HTERT RPE-1 (cell line): Measurements from ENCODE around the gene UNKL.
"Not testable (repeated sequence)": the region's sequence is repeated elsewhere in the genome, so short reads cannot be mapped to it uniquely, and the experiment has no call there.

ENCODE experiments used
- in situ Hi-C: fragments of 300-500 bp; cut with MboI; formaldehyde crosslinking; loops from 4 replicates; pipeline ENCODE4 v1.14.3; 2020; ENCODE audit warnings: low sequenced_read_pairs

Gene UNKL

DNA sequence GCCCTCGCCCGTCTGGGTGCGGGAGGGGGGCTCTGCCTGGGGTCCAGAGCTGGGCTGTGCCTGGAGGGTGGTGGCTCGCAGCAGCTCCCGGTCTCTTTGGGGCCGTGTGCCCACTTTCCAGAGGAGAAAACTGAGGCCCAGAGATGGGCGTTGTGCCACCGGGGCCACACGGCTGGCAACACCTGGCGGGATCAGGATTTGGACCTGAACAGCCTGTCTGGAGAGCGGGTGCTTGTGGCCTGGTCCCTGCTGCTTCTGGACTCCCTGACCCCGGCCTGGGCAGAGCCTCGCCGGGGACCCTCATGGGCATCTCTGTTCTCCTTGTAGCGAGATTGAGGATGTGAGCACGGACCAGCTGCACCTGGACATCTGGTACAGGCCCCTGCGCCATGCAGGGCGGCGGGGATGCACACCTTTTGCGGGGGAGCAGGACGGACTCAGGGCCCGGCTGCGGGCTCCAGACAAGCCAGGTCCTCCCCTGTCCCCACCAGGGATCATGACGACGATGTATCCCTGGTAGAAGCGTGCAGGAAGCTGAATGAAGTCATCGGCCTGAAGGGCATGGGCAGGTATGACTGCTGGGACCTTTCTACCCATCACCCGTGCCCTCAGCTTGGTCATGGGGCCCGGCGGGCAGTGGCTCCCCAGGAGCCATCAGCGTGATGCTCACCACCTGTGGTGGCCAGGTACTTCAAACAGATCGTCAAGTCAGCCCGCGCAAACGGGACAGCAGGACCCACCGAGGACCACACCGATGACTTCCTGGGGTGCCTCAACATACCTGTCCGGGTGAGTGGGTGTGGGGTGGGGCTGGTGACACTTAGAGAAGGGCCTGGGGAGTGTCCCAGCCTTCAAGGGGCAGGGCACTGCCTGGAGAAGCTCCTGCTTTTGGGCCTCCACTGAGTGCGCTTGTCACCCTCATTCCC lies 72.7 kb downstream of the UNKL start:
- in situ Hi-C loops, result no loop called here

DNA sequence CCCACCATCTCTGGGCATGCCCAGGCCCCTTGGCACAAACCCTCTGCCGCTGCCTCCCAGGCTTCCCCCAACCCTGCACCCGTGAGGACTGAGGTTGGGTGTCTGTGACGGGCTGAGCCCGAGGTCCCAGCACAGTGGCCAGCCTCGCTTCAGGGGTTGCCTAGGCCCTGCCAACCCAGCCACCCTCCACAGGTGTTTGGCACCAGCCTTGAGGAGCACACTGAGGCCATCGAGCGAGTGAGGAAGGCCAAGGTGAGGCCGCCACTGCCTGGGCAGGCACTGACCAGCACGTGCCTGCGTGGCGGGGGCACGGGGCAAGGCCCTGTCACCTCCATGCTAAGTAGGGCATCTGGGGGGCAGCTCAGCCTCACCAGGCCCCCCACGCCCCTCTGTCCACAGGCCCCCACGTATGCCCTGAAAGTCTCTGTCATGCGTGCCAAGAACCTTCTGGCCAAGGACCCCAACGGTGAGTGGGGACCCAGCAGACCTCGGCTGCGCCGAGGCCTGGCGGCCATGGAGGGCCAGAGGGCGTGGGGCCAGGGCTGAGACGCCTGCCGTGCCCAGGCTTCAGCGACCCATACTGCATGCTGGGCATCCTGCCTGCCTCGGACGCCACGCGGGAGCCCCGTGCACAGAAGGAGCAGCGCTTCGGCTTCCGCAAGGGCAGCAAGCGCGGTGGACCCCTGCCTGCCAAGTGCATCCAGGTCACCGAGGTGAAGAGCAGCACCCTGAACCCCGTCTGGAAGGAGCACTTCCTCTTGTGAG lies 73.6 kb downstream of the UNKL start:
- in situ Hi-C loops, result no loop called here

DNA sequence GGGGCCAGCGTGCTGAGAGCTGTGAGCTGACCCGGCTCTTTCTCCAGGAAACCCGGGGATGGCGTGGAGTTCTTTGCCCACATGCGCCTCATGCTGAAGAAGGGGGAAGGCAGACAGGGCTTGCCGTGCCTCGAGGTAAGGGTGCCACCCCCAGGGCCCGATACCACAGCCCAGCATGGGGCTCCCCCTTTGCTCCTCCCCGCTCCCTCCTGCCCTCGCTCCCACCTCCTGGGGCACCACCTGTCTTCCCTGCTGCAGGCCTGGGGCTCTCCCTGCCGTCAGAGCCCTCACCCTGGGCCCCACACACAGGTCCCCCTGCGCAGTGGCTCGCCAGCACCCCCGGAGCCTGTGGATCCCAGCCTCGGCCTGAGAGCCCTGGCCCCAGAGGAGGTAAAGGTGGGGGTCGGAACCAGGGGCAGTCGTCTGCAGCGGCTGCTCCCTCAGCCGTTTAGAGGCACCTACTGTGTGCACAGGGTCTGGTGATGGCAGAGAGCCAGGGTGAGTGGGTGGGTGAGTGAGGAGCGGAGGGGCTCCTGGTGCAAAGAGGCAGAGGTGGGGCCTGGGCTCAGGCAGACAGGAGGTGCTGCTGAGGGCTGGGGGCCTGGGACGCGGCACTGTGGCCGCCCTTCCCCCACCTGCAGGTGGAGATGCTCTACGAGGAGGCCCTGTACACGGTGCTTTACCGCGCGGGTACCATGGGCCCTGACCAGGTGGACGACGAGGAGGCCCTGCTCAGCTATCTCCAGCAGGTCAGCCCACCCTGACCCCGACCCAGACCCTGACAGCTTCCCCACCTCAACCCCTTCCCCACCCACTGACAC lies 75.4 kb downstream of the UNKL start:
- in situ Hi-C loops, result no loop called here

DNA sequence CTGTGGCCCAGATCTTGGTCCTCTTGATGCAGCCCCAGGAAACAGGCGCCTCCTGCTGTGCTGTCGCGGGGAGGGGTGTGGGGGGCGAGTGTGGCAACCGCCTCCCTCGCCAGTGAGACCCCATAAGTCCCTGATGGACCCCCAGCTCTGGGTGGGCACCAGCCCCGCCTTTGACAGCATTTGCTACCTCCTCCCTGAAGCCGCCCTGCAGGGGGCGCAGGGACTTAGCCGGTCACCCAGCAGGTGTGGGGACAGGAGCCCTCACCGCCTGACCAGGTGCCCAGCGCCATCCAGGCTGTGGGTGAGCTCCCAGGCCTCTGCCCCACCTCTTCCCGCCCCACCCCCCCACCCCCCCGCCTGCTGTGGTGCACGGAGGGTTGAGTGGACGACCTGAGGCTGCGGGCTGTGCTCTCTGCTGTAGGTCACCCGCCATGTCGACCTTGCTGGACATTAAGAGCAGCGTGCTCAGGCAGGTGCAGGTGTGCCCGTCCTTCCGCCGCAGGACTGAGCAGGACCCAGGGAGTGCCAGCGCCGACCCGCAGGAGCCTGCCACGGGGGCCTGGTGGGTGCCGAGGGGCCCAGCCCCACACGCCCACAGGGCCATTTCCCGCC lies 76.3 kb downstream of the UNKL start:
- in situ Hi-C loops, result no loop called here

GRCh38 chr16:1337486-1337885 lies 77.0 kb downstream of the UNKL start:
- in situ Hi-C loops, result no loop called here

GRCh38 chr16:1336619-1337018 lies 77.9 kb downstream of the UNKL start:
- in situ Hi-C loops, result no loop called here

- in situ Hi-C loops, result no loop called here
Observed at GRCh38 chr16:1335996-1336395, 78.5 kb downstream of the UNKL start.

DNA sequence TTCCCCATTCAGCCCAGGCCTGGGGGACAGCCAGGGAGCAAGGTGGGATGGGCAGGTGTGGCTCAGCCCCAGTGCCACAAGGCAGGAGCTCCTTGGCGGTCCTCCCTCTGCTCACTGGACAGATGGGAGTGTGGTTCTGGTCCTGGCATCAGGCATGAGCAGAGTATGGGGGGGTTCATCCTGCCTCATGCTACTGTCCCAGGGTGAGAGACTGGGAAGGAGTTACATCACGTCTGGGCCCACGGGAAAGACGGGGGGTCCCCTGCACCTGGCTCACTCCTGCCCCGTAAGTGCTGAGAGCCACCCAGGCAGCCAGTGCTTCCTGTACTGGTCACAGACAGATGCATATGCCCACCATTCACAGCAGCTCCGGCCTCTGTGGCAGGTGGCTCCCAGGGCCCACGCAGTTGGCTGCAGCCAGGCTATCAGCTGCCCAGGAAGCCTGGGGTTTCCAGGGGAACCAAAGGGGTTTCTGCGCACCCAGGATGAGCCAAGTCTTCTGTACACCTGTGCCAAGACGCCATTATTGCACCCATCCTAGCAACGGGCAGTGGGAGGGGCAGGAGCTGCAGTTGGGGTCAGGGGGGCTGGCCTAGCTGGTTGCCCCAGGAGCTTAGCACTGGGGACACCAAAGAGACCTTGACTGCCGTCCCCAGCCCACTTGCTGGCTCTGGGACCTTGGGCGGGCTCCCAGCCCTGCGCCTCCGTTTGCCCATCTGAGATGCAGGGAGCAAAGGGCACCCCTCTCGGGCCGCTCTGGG lies 79.1 kb downstream of the UNKL start:
- in situ Hi-C loops, result no loop called here

DNA sequence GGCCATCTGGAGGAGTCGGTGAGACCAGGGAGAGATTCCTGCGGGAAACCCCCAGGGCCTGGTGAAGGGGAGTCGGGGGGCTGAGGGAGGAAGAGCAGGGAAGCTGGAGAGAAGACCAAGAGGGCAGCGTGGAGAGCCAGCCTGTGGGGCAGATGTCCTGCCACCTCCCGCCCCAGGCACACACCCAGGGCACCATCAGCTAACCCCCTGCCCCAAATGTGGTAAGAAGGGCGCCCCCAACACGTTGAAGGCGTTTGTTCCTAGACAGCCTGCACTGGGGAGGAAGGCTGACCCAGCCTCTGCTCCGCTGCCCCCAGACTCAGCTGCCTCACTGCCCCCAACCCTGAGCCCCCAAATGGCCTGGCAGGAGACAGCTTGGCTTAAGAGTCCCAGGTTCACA lies 79.8 kb downstream of the UNKL start:
- in situ Hi-C loops, result no loop called here

DNA sequence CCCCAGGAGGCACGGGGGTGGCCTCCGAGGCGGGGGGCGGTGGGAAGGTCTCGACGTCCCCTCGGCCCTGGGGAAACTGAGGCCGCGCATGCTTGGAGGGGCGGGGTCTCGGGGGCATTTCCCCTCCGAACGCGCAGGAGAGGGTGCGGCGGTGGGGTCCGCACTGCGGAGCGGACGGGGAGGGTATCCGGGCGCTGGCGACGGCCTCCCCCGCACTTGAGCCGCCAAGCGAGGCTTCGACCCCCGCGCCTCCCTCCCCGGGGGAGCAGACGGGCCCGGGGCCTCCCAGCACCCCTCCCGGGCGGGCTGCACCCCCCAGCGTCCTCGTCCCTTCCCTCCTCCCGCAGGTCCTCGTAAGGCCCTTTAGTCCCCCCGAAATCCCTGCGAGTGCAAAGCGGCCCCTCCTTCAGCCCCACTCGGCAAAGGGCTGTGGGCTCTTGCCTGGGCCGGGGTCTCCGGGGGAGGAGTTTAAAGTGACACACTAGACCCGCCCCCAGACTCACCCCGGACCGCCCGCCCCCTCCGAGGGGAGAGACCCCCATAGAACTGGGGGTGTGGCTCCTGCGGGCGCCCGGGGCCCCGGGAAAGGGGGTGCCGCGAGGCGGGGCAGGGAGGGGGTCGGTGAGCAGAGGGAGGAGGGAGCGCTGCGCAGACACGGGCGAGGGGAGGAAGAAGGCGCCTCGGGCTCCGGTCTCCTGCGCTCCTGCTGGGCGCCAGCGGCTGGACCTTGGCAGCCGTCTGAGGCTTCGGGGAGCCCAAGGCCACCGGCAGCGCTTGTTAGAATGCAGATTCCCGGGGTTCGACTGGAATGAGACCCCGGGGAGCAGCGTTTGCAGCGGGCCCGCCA lies 80.4 kb downstream of the UNKL start:
- in situ Hi-C loops, result no loop called here

GRCh38 chr16:1333149-1333812 lies 81.2 kb downstream of the UNKL start, which contains the start of gene BAIAP3:
BAIAP3 (plus strand) TSS chr16:1333645; CDS start chr16:1338550, 4,905 bp downstream.
- in situ Hi-C loops, result no loop called here

DNA sequence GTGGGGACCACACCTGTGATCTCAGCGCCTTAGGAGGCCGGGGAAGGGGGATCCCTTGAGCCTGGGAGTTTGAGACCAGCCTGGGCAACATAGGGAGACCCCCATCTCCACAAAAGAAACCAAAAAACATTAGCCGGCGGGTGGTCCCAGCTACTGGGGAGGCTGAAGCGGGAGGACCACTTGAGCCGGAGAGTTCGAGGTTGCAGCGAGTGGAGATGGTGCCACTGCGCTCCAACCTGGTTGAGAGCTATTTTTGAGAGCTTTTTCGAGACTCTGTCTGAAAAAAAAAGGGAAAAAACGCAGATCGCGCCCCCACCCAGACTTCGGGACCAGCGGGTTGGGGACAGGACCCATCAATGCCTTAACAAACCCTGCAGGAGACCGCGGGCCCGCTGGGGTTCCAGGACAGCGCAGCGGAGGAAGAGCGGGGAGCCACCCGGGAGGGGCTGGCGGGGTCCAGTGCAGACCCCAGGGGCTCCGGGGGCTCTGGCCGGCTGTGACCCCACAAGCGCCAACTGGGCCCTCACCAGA lies 81.8 kb downstream of the UNKL start:
- in situ Hi-C loops, result no loop called here

DNA sequence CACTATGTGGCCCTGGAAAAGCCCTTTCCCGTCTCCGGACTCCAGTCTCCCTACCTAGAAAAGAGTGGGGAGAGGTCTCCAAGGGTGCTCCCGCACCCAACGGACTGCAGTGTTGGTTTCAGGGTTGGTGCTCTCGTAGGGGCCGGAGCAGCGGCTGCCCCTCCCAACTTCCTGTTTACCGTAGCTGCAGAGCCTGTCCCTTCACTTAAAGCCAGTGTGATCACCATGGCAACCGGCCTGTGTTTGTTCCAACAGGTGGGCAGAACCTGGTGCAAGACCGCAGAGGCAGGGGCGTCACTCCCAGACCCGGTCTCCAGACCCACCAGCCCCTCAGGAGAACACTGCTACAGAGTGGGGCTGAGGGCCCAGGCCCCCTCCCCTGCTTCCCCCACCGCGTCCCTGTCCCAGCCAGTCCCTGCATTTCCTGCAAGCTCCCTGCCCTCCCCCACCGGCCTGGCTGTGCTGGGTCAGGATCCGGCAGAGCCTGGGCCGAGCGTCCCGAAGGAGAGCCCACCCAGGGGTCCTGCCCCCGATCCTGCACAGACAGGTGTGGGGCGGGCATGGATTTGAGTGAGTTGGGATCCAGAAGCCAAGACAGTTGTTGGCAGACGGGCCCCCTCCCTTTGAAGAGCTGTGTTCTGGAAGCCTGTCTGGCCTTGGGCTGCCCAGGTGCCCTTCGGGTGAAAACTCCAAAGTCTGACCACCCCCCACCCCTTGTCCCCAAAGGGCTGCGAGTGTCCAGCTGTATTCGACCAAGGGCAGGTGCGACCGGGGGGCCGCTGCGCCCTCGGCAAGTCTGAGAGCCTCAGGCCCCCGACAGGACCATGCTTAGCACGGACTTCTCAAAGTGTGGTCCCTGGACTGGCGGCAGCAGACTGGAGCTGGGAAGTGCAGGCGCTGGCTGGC lies 82.5 kb downstream of the UNKL start:
- in situ Hi-C loops, result no loop called here

DNA sequence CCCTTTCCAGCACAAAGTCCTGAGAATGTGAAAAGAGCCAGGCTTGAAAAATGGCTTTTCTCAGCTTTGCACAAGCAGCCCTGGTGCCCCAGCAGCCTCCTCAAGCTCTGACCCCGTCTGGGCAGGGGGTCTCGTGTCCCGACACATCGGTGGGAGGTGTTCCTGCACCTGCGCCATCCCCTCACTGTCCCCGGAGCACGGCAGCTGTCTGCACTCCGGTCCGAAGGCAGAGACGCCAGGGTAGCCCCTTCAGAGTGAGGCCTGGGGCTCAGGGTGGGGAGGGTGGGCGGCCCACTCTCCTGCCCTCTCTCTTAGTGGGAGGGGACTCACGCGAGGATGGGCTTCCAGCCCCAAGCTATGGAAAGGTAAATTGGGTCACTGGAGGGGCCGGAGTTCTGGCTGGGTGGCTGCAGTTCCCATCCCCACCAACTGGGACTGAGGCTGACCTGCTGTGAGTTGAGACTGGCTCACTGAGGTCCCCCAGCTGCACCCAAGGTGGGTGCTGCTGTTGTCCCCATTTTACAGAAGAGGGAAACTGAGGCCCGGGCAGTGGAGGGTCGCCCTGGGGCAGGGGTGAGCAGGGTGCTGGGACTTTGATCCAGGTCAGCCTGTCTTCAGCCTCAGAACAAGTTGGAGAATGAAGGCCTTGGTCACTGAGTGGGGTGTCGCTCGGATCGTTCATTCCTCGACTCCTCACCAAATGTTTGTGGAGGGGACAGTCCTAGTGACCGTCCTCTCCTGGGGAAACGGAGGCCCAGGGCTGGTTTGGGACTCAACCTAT lies 83.4 kb downstream of the UNKL start:
- in situ Hi-C loops, result no loop called here

DNA sequence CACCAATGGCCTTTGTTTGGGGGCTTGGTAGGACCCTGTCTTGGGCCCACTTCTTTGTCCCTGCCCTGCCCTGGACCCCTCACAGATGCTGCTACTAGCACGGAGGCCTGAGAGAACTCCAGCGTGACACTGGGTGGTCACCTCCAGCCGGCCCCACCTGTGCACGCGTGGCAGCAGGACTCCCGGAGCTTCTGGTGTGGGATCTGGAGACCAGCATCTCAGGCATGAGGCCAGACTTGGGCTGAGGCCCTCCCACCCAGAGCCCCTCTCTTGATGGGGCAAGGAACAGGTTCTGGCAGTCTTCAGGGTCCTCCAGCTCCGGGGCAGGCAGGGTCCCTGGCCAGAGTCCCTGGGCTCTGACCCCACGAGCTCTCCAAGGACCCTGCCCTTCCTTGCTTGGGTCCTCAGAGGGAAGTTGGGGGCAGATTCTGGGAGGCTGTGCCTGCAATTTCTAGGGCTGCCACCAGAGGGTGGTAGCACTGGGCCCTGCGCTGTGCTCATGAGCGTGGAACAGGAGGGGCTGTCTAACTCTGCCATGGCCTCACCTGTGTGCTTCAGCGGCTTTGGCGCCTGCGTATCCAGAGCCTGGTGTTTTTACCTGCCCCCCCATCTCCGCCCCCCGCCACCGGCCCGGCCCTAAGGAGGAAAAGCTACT lies 84.1 kb downstream of the UNKL start:
- in situ Hi-C loops, result no loop called here

DNA sequence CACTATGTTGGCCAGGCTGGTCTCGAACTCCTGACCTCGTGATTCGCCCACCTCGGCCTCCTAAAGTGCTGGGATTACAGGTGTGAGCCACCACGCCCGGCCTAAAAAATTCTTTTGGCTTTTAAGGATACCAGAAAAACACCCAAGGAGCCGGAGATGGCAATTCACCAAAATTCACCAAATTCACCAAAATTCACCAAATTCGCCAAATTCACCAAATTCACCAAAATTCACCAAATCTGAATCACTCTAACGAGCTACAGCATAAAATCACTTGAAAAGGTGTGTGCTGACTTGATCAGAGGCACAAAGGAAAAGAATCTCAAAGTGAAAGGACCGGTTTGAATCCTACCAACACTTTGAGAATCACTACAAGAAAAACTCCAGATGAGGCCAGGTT lies 85.5 kb downstream of the UNKL start:
- in situ Hi-C loops, result not testable (repeated sequence)
